Activated CD4-positive, alpha-beta T cell treated with anti-CD3 and anti-CD28 coated beads, Interleukin-2, amount 50 U/mL, for 4 hours (primary cell): ENCODE results near the gene ALDH1L1.

Experiments
- DNase-seq, 2 experiments: peaks; one replicate each; pipeline ENCODE4 v3.0.0-alpha.2; 2020

The ALDH1L1 gene

GRCh38 chr3:126132751-126133511, 47.5 kb downstream of the ALDH1L1 start:
- no peak for DNase-seq

- DNase-seq: no peak
Measured at GRCh38 chr3:126131881-126132750, 48.3 kb downstream of the ALDH1L1 start.

GRCh38 chr3:126130981-126131745, 49.2 kb downstream of the ALDH1L1 start:
- DNase-seq: no peak

GRCh38 chr3:126130081-126130855, 50.1 kb downstream of the ALDH1L1 start:
- no peak for DNase-seq

GRCh38 chr3:126129398-126129891, 50.9 kb downstream of the ALDH1L1 start:
- DNase-seq: no peak

GRCh38 chr3:126128504-126129397, 51.6 kb downstream of the ALDH1L1 start:
- DNase-seq: no peak

GRCh38 chr3:126127904-126128303, 52.5 kb downstream of the ALDH1L1 start:
- no peak for DNase-seq

GRCh38 chr3:126127452-126127851, 52.9 kb downstream of the ALDH1L1 start:
- DNase-seq: no peak

- no peak for DNase-seq
Measured at GRCh38 chr3:126126811-126127431, 53.5 kb downstream of the ALDH1L1 start.

GRCh38 chr3:126126286-126126685, 54.1 kb downstream of the ALDH1L1 start:
- DNase-seq: no peak

- no peak for DNase-seq
Measured at GRCh38 chr3:126125781-126126251, 54.6 kb downstream of the ALDH1L1 start.

GRCh38 chr3:126125341-126125740, 55.0 kb downstream of the ALDH1L1 start:
- no peak for DNase-seq

- DNase-seq: no peak
Measured at GRCh38 chr3:126124896-126125295, 55.5 kb downstream of the ALDH1L1 start.

- DNase-seq: no peak
Measured at GRCh38 chr3:126124148-126124868, 56.1 kb downstream of the ALDH1L1 start.

GRCh38 chr3:126121632-126122031, 58.8 kb downstream of the ALDH1L1 start:
- DNase-seq: no peak

GRCh38 chr3:126121074-126121473, 59.3 kb downstream of the ALDH1L1 start:
- DNase-seq: no peak

GRCh38 chr3:126119976-126120375, 60.4 kb downstream of the ALDH1L1 start:
- no peak for DNase-seq

GRCh38 chr3:126119008-126119675, 61.2 kb downstream of the ALDH1L1 start:
- no peak for DNase-seq

- DNase-seq: no peak
Measured at GRCh38 chr3:126118591-126118990, 61.8 kb downstream of the ALDH1L1 start.
